Activated CD8-positive, alpha-beta memory T cell treated with anti-CD3 and anti-CD28 coated beads, Interleukin-2, amount 50 U/mL, for 24 hours (primary cell): ENCODE measurements around the gene CNTNAP2.

ENCODE experiments used
- DNase-seq: peaks from one replicate; pipeline ENCODE4 v3.0.0-alpha.2; 2020; ENCODE audit errors: extremely low read depth

The CNTNAP2 gene

DNA sequence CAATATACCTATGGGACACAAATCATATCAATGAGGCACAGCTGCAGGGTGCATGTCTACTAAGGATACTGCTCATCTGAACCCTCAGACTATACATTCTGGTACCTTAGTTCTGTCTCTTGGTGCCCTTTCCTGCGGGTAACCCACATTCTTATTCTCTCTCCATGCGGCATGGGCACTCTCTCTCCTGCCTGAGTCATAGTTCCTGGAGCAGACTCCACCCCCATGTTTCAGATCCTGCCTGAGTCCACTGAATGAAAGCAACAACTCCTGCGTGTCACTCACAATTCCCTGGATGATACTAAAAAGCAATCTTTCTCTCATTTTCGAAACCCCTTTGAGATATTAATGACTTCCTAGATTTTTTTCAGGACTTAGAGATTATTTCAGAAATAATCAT, 1820.8 kb downstream of the CNTNAP2 start:
- no peak for DNase-seq

GRCh38 chr7:147941381-147941780, 1824.8 kb downstream of the CNTNAP2 start:
- DNase-seq: no peak

GRCh38 chr7:147944321-147944720, 1827.7 kb downstream of the CNTNAP2 start:
- no peak for DNase-seq

- DNase-seq: no peak
These were observed 1836.3 kb downstream of the CNTNAP2 start for GRCh38 chr7:147952918-147953317.

- DNase-seq: no peak
These were observed 1851.5 kb downstream of the CNTNAP2 start for GRCh38 chr7:147968046-147968610.

GRCh38 chr7:147971606-147972110, 1855.1 kb downstream of the CNTNAP2 start:
- DNase-seq: no peak

DNA sequence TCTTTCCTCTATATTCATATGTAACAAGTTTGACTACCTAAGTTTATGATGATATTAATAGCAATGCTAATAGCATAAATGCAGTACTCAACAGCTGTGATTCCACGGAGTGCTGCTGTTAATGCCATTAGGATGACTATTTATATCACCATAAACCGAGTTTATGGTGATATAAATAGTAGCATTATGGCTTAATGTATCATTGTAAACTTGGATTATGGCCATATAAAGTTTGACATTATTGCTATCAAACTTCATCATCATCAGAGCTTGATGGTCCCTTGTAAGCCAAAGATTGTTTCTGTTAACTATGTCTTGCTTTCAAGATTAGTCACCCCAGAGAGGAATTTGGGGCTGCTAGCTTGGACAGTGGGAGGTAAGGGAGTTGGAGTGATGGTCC, 1861.6 kb downstream of the CNTNAP2 start:
- no peak for DNase-seq

DNA sequence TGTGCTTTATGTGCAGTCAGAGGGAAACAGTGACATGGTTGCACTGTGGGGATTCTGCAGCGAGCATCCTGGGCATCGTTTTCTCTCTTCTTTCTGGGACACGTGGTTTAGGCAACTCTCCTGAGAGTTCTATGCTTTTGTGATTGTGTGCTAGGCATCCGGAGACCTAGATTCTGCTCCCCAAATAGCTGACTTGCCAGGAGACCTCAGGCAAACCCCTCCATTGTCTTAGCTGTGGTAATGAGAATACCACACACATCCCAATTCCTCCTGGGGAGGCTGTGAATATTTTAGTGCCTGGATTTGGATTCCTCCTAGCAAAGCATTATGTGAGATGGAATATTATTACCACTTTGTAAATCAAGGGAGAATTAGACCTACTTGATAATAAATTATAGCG, 1862.0 kb downstream of the CNTNAP2 start:
- no peak for DNase-seq

- DNase-seq: no peak
These were observed 1864.5 kb downstream of the CNTNAP2 start for GRCh38 chr7:147980826-147981813.

DNA sequence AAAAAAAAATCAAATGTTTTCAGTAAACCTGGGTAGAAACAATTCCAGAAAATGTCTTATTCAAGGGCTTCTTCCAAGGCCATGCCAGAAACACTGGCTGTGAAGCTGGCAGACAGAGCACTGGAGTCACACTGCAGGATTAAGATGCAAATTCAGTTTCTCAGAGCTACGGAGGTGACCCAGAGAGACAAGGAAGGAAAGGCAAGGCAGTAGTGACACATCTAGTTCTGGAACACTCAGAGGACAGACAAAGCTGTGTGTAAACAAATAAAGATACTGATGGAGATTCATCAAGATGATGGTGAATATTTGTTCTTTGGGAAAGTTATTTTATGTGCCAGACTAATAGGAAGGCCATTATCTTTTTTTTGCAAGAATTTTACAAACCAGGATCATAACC, 1865.7 kb downstream of the CNTNAP2 start:
- no peak for DNase-seq

DNA sequence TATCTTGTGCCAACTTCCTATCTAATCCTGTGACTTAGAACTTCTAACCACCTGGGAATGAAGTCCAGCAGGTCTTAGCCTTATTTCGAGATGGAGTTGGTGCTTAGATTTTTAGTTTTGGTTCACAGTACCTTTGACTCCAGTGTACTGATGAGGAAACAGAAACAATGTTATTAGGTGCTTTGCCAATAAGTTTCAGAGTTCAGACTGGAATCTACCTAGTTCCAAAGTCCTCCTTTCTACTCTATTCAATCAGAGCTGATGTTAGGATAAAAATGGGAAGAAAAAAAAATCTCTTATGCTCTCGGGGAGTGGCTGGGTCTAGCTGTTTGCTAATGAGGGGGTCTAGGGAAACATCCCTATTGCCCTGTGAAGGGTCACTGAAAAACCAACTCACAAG, 1867.7 kb downstream of the CNTNAP2 start:
- no peak for DNase-seq

GRCh38 chr7:147990079-147990478, 1873.5 kb downstream of the CNTNAP2 start:
- no peak for DNase-seq

DNA sequence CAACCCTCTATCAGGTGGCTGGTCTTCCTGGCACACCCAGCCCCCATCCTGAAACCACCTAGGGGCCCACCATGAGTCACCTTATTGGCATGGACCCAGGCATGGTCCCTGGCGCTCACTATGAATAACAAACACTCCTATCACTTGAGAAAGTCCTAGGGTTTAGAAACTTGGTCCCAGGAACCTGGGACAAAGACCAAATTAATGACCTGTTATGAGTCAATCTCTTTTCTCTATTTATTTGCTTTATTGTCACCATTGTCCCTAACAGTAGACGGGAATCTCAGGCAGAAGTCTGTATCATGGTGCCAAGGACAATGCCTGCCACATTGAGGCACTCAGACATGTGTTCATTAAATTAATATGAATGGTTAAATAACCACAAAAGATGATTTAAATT, 1874.3 kb downstream of the CNTNAP2 start:
- DNase-seq: no peak

- no peak for DNase-seq
These were observed 1876.1 kb downstream of the CNTNAP2 start for GRCh38 chr7:147992698-147993097.

DNA sequence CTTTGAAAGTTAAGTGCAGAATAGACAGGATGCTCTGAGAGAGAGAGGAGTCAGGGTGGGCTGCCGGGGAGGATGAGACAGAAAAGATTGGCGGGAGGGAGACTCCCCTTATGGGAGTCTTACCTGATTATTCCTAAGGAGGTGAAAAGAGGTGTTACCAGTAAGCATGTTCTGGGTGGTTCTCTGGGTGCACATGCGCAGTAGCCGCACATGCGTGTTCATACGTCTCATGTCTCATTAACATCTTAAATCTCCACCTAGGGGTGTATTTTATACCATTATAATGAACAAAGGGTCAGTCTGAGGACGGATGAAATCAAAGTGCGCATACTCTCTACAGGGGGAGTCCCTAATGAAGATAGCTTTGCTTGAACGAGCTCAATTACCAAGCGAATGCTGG, 1881.0 kb downstream of the CNTNAP2 start:
- no peak for DNase-seq

- DNase-seq: no peak
These were observed 1883.4 kb downstream of the CNTNAP2 start for GRCh38 chr7:147999962-148000361.

- no peak for DNase-seq
These were observed 1895.2 kb downstream of the CNTNAP2 start for GRCh38 chr7:148011753-148012152.

DNA sequence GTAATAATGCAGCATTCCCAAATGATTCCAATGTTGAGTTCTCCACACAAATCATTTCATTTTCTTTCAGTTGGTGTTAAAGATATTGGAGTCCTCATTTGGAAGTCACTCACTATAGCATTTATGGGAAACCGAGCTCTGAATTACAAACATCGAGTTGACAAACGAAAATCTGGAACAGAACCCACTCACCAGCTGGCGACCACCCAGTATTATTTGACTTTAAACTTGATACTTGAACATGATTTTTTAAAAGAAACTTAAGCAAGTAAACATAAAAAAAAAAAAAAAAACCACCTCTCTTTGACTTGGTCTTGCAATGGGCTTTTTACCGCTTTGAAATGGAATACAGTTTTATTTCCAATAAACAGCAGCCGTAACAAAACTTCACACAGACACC, 1897.4 kb downstream of the CNTNAP2 start:
- DNase-seq: no peak

DNA sequence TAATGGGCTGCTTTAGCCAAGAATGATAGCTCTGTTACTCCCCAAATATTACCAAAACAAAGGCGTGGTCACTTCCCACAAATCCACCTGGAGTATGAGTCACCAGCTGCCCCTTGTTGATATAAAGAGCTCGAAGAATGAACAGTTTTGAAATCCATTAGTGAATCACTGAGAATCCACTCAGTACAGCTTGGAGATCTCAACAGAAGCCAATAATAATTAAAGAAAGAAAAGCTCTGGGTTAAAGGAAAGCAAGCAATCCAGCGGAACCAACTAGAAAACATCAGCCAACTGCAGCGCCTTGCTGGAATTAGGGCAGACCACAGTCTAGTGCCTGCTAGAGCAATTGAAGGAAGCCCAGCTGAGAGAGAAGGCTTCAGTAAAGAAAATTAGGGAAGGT, 1897.9 kb downstream of the CNTNAP2 start:
- DNase-seq: no peak

- DNase-seq: no peak
These were observed 1900.5 kb downstream of the CNTNAP2 start for GRCh38 chr7:148017126-148017525.

GRCh38 chr7:148020679-148021078, 1904.1 kb downstream of the CNTNAP2 start:
- DNase-seq: no peak

- DNase-seq: no peak
These were observed 1905.0 kb downstream of the CNTNAP2 start for GRCh38 chr7:148021507-148022045.

DNA sequence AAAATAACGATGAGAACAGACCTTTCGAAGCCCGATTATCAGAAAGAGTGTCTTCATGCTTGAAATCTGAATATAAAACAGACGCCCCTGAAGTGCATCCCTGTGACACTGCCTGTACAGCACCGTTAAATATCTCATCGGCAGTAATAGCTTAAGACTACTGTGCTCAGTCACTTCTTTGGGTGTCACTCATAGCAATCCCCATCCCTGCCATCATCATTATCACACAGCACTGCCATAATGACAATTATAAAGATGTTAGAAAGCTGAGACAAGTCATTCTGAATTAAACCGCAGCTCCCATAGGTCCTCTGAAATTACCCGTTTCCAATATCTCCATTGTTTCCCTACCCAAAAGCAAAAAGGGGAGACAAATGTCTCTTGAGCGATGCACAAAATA, 1906.2 kb downstream of the CNTNAP2 start:
- no peak for DNase-seq
